Stimulated activated CD4-positive, alpha-beta T cell treated with anti-CD3 and anti-CD28 coated beads, Interleukin-15, amount 100 ng/mL, for 48 hours (primary cell): Measurements from ENCODE around the gene HSPA6.
"Not testable (repeated sequence)": the region's sequence is repeated elsewhere in the genome, so short reads cannot be mapped to it uniquely, and the experiment has no call there.

Experiments used
- DNase-seq, 2 donors: peaks; one replicate each; pipeline ENCODE4 v3.0.0-alpha.2; 2020; ENCODE audit warnings: low read depth in 2 of 2

HSPA6 gene

GRCh38 chr1:161560960-161561715 is 36.8 kb downstream of the HSPA6 start:
- not testable (repeated sequence) for DNase-seq

- DNase-seq = not testable (repeated sequence)
Measured at GRCh38 chr1:161562441-161562840, 38.1 kb downstream of the HSPA6 start.

- DNase-seq = not testable (repeated sequence)
Measured at GRCh38 chr1:161563522-161563921, 39.2 kb downstream of the HSPA6 start.

GRCh38 chr1:161566602-161566960 is 42.2 kb downstream of the HSPA6 start:
- DNase-seq = not testable (repeated sequence)

- not testable (repeated sequence) for DNase-seq
Measured at GRCh38 chr1:161571703-161572102, 47.4 kb downstream of the HSPA6 start.
